Upper lobe of left lung (tissue), 6 donors: ENCODE measurements around the gene DNAJC19. TPM values are rescaled to one million over a fixed set of nuclear protein-coding genes. Genes with fewer than 3 reads are reported as not detected.
A peak's percentile ranks its signal among the peaks of the same experiment; 100 is the strongest.

Experiments used
- ATAC-seq, 2 donors: fragments of 200-7000 bp; cut with Tn5 transposase; one replicate each; pipeline ENCODE4 v1.9.1; 2022; ENCODE audit warnings: mild to moderate bottlenecking in 2 of 2, moderate library complexity in 2 of 2; ENCODE audit not compliant: low FRiP score in 2 of 2
- DNase-seq, 2 donors: peaks; one replicate each; pipeline ENCODE4 v3.0.0-alpha.2; 2019 to 2020
- H3K27ac ChIP-seq, 4 donors: fragments of 200-600 bp; sonication (generic); one replicate each; pipeline ENCODE4 v1.5.1; 2016 to 2019
- H3K27me3 ChIP-seq, 4 donors: fragments of 200-600 bp; sonication (generic); one replicate each; pipeline ENCODE4 v1.5.1; 2017 to 2019
- H3K36me3 ChIP-seq, 4 donors: fragments of 200-600 bp; sonication (generic); one replicate each; pipeline ENCODE4 v1.5.1; 2016 to 2019
- H3K4me1 ChIP-seq, 4 donors: fragments of 200-600 bp; sonication (generic); one replicate each; pipeline ENCODE4 v1.5.1; 2018 to 2019
- H3K4me3 ChIP-seq, 4 donors: fragments of 200-600 bp; sonication (generic); one replicate each; pipeline ENCODE4 v1.5.1; 2017 to 2019; ENCODE audit warnings: mild to moderate bottlenecking in 2 of 4, moderate library complexity in 1 of 4
- H3K9me3 ChIP-seq, 4 donors: fragments of 200-600 bp; sonication (generic); one replicate each; pipeline ENCODE4 v1.5.1; 2018 to 2019
- CTCF ChIP-seq, 6 experiments: fragments of 450-650 bp in 4 of 6; fragments of 200-600 bp in 2 of 6; sonication (generic) in 2 of 6; IDR thresholded peaks; one replicate each; pipeline ENCODE4 v1.5.1; 2016 to 2019; ENCODE audit warnings: antibody characterized with exemption in 6 of 6
- EP300 ChIP-seq, 4 donors: sonication (generic); formaldehyde crosslinking; IDR thresholded peaks; one replicate each; pipeline ENCODE4 v1.5.1; 2017; ENCODE audit warnings: antibody characterized with exemption in 4 of 4, control low read depth in 2 of 4
- POLR2A ChIP-seq, 4 donors: fragments of 450-650 bp; IDR thresholded peaks; one replicate each; pipeline ENCODE4 v1.5.1; 2016 to 2017; ENCODE audit warnings: antibody characterized with exemption in 4 of 4, mild to moderate bottlenecking in 2 of 4
- POLR2AphosphoS5 ChIP-seq, 2 donors: sonication (generic); formaldehyde crosslinking; IDR thresholded peaks; one replicate each; pipeline ENCODE4 v1.5.1; 2017; ENCODE audit warnings: antibody characterized with exemption in 2 of 2
- WGBS, 2 donors: methylation state at CpG; one replicate each; pipeline ENCODE4 v1.1.5; 2017 to 2018; 5-methylcytosine and 5-hydroxymethylcytosine counted together
- total RNA-seq, 6 donors: library from RNA; depleted of rRNA in 4 of 6; stranded (reverse); fragments of >200 nt in 4 of 6; gene quantifications; one replicate each; pipeline versions ENCODE4 v1.1.0 to v1.2.1, GENCODE V29; 2016 to 2021
- donor health status: DM: no; HTN: no; CAD: no; lungs with moderate emphysema.
- donor health status: DM: no; HTN: yes; CAD: no; lungs with severe emphysema.

DNAJC19 gene
- total RNA-seq: 10 to 100 TPM in 5 of 6 donors, 1 to 10 TPM in 1; 8.0 to 43.5 (median 36.0) TPM

GRCh38 chr3:180989291-180990163 is at the start of gene DNAJC19:
Gene DNAJC19, minus strand, starts transcription at chr3:180989736. Its CDS starts 134 bp downstream, at chr3:180989602.
- DNase-seq (peak; percentile 89 to 94), ATAC-seq (peak; percentile 99)
- H3K27me3 ChIP-seq: no peaks in the 10 kb centered on the region
- peaks cover 0 to 24% (median 7%) of the 10 kb centered on the region in 4 donors for H3K4me1 ChIP-seq
- TF ChIP-seq CTCF (IDR thresholded peaks at IDR 0.05) (no peak), EP300 (IDR thresholded peaks at IDR 0.05) (no peak), POLR2A (IDR thresholded peaks at IDR 0.05) (peak in 3 of 4 donors; percentile 62 to 91 (median 74)), POLR2AphosphoS5 (IDR thresholded peaks at IDR 0.05) (peak; percentile 78 to 98)
- WGBS, 2 donors: 0% methylated on average over 18 to 34 of the region's 43 CpGs
- no peaks in the 10 kb centered on the region for H3K9me3 ChIP-seq
- H3K36me3 ChIP-seq: peaks cover 0 to 29% (median 4%) of the 10 kb centered on the region in 4 donors
- H3K27ac ChIP-seq: peak within 1 kb of the TSS; percentile 80 to 92 (median 89)
- peak within 1 kb of the TSS; percentile 60 to 83 (median 74) for H3K4me3 ChIP-seq

GRCh38 chr3:181030948-181031347 is 41.4 kb upstream of the DNAJC19 start:
- ATAC-seq (no peak), DNase-seq (no peak)
- H3K27ac ChIP-seq: no peak overlapping the region
- no peaks in the 10 kb centered on the region for H3K36me3 ChIP-seq
- no peak overlapping the region for H3K4me3 ChIP-seq
- no peaks in the 10 kb centered on the region for H3K4me1 ChIP-seq
- TF ChIP-seq POLR2A (IDR thresholded peaks at IDR 0.05) (no peak), CTCF (IDR thresholded peaks at IDR 0.05) (no peak), EP300 (IDR thresholded peaks at IDR 0.05) (no peak)
- no peaks in the 10 kb centered on the region for H3K27me3 ChIP-seq
- no peaks in the 10 kb centered on the region for H3K9me3 ChIP-seq

- no peak for TF ChIP-seq POLR2A (IDR thresholded peaks at IDR 0.05)
- no peak for TF ChIP-seq CTCF (IDR thresholded peaks at IDR 0.05)
- TF ChIP-seq POLR2AphosphoS5 (IDR thresholded peaks at IDR 0.05): no peak
- no peak for TF ChIP-seq EP300 (IDR thresholded peaks at IDR 0.05)
- Histone ChIP-seq H3K4me1 (no peaks in the 10 kb centered on the region), H3K36me3 (no peaks in the 10 kb centered on the region), H3K9me3 (peaks cover 0 to 12% (median 8%) of the 10 kb centered on the region in 4 donors), H3K27me3 (no peaks in the 10 kb centered on the region), H3K4me3 (no peak overlapping the region), H3K27ac (no peak overlapping the region)
- ATAC-seq (no peak), DNase-seq (no peak)
Measured at GRCh38 chr3:181025204-181025603, 35.7 kb upstream of the DNAJC19 start.

GRCh38 chr3:181017690-181018089 is 28.2 kb upstream of the DNAJC19 start:
- Histone ChIP-seq H3K9me3 (no peaks in the 10 kb centered on the region), H3K27me3 (no peaks in the 10 kb centered on the region), H3K4me1 (no peaks in the 10 kb centered on the region), H3K4me3 (no peak overlapping the region), H3K27ac (no peak overlapping the region), H3K36me3 (no peaks in the 10 kb centered on the region)
- DNase-seq (no peak), ATAC-seq (no peak)
- TF ChIP-seq POLR2AphosphoS5 (IDR thresholded peaks at IDR 0.05): no peak
- no peak for TF ChIP-seq POLR2A (IDR thresholded peaks at IDR 0.05)
- TF ChIP-seq CTCF (IDR thresholded peaks at IDR 0.05): no peak
- TF ChIP-seq EP300 (IDR thresholded peaks at IDR 0.05): no peak
- WGBS, 2 donors: 48 to 50% methylated on average over 2 of the region's 2 CpGs
